H1 (cell line): ENCODE measurements around the gene TEAD3. TPM values are rescaled to one million over a fixed set of nuclear protein-coding genes. Genes with fewer than 3 reads are reported as not detected.
A peak's percentile ranks its signal among the peaks of the same experiment; 100 is the strongest.

Source experiments
- CTCF ChIA-PET: fragments of 300-600 bp; sonication (Branson Sonifier 250); formaldehyde crosslinking; loops from one replicate; lab custom pipeline; 2021; ENCODE audit not compliant: partially characterized antibody; lab: Charles Lee
- POLR2A ChIA-PET: fragments of 300-600 bp; sonication (Branson Sonifier 250); formaldehyde crosslinking; loops from one replicate; lab custom pipeline; 2021; ENCODE audit warnings: inconsistent platforms; ENCODE audit not compliant: partially characterized antibody; lab: Charles Lee
- DNase-seq, 2 experiments: peaks; one replicate each; pipeline versions ENCODE4 v3.0.0 to v3.0.0-alpha.2; 2010 to 2022; ENCODE audit warnings: low spot score in 2 of 2, low read depth in 1 of 2, mixed read lengths in 1 of 2
- FAIRE-seq: peaks from 2 replicates; lab custom pipeline; 2011; peaks lifted over from hg19 to GRCh38; lab: Jason Lieb, UNC
- H2AFZ ChIP-seq: 2 replicates; pipeline ENCODE4 v1.8.1; 2012; ENCODE audit warnings: low read length, inconsistent platforms
- H2AK5ac ChIP-seq: 2 replicates; pipeline ENCODE4 v1.6.1; 2013; ENCODE audit warnings: low read depth, low read length
- H2BK120ac ChIP-seq: replicated peaks from 2 replicates; pipeline ENCODE3; 2013; ENCODE audit warnings: low read depth, low read length, inconsistent platforms
- H2BK12ac ChIP-seq: 2 replicates; pipeline ENCODE4 v1.6.1; 2013; ENCODE audit warnings: low read depth, low read length
- H2BK15ac ChIP-seq: 2 replicates; pipeline ENCODE4 v1.6.1; 2013; ENCODE audit warnings: low read length
- H2BK20ac ChIP-seq: 2 replicates; pipeline ENCODE4 v1.6.1; 2013; ENCODE audit warnings: low read length
- H2BK5ac ChIP-seq: 2 replicates; pipeline ENCODE4 v1.6.1; 2013; ENCODE audit warnings: low read depth, low read length
- H3K14ac ChIP-seq: 2 replicates; pipeline ENCODE4 v1.6.1; 2013; ENCODE audit warnings: inconsistent platforms; ENCODE audit not compliant: insufficient read length
- H3K18ac ChIP-seq: 2 replicates; pipeline ENCODE4 v1.6.1; 2013; ENCODE audit warnings: low read length; ENCODE audit errors: extremely low read depth
- H3K23ac ChIP-seq: 2 replicates; pipeline ENCODE4 v1.6.1; 2013; ENCODE audit warnings: inconsistent platforms; ENCODE audit not compliant: insufficient read length
- H3K23me2 ChIP-seq: 2 replicates; pipeline ENCODE4 v1.6.1; 2013; ENCODE audit warnings: low read depth, low read length
- H3K27ac ChIP-seq: 2 replicates; pipeline ENCODE4 v1.6.1; 2011; ENCODE audit warnings: low read depth, low read length, inconsistent platforms
- H3K27me3 ChIP-seq, 4 experiments: replicated peaks in 1 of 4; 1 replicate in 1 of 4; 2 replicates in 3 of 4; pipeline versions ENCODE4 v1.6.1 to v1.8.1; 2011 to 2013; ENCODE audit warnings: low read length in 3 of 4, mild to moderate bottlenecking in 3 of 4, inconsistent platforms in 2 of 4, mixed read lengths in 2 of 4, moderate library complexity in 1 of 4; ENCODE audit not compliant: control insufficient read depth in 3 of 4, insufficient read depth in 3 of 4; ENCODE audit errors: extremely low read depth in 1 of 4
- H3K36me3 ChIP-seq, 4 experiments: 2 replicates each; pipeline versions ENCODE4 v1.6.1 to v1.8.1; 2011 to 2013; ENCODE audit warnings: mild to moderate bottlenecking in 4 of 4, low read length in 3 of 4, moderate library complexity in 2 of 4, control low read depth in 1 of 4, inconsistent platforms in 1 of 4; ENCODE audit not compliant: insufficient read depth in 4 of 4, control insufficient read depth in 2 of 4
- H3K4ac ChIP-seq: replicated peaks from 2 replicates; pipeline ENCODE3; 2013; ENCODE audit warnings: low read length, low read depth, mixed read lengths, inconsistent platforms; ENCODE audit not compliant: insufficient read length
- H3K4me1 ChIP-seq, 4 experiments: replicated peaks in 1 of 4; 1 replicate in 1 of 4; 2 replicates in 3 of 4; pipeline versions ENCODE4 v1.6.1 to v1.8.1; 2011 to 2013; ENCODE audit warnings: low read length in 3 of 4, inconsistent platforms in 2 of 4, mixed read lengths in 1 of 4; ENCODE audit not compliant: insufficient read depth in 4 of 4, control insufficient read depth in 3 of 4
- H3K4me2 ChIP-seq, 2 experiments: 2 replicates each; pipeline versions ENCODE4 v1.6.1 to v1.8.1; 2011 to 2013; ENCODE audit warnings: low read depth in 2 of 2, low read length in 2 of 2, control low read depth in 1 of 2, inconsistent platforms in 1 of 2, mild to moderate bottlenecking in 1 of 2; ENCODE audit not compliant: insufficient read depth in 1 of 2
- H3K4me3 ChIP-seq, 4 experiments: fragments of 200-600, 300-600 bp in 1 of 4; sonication (generic), shearing (Covaris generic), sonication (Bioruptor Twin) in 1 of 4; 2 replicates each; pipeline versions ENCODE4 v1.5.1 to v1.8.1; 2011 to 2016; ENCODE audit warnings: low read length in 4 of 4, low read depth in 3 of 4, control low read depth in 2 of 4, inconsistent platforms in 2 of 4, mild to moderate bottlenecking in 2 of 4, mixed read lengths in 1 of 4, moderate library complexity in 1 of 4; ENCODE audit not compliant: insufficient read depth in 2 of 4; ENCODE audit errors: extremely low read depth in 1 of 4
- H3K56ac ChIP-seq: replicated peaks from 2 replicates; pipeline ENCODE3; 2013; ENCODE audit warnings: low read depth, mild to moderate bottlenecking, mixed read lengths, low read length, inconsistent platforms; ENCODE audit not compliant: insufficient read length
- H3K79me1 ChIP-seq: 2 replicates; pipeline ENCODE4 v1.6.1; 2013; ENCODE audit warnings: low read depth, low read length, control low read depth
- H3K79me2 ChIP-seq, 2 experiments: 2 replicates each; pipeline versions ENCODE4 v1.6.1 to v1.8.1; 2012 to 2013; ENCODE audit warnings: low read length in 2 of 2, mild to moderate bottlenecking in 2 of 2, inconsistent platforms in 1 of 2; ENCODE audit not compliant: insufficient read depth in 2 of 2, control insufficient read depth in 1 of 2
- H3K9ac ChIP-seq, 4 experiments: replicated peaks in 1 of 4; 1 replicate in 1 of 4; 2 replicates in 3 of 4; pipeline versions ENCODE4 v1.6.1 to v1.8.1; 2011 to 2013; ENCODE audit warnings: low read depth in 3 of 4, low read length in 3 of 4, control low read depth in 2 of 4, mild to moderate bottlenecking in 2 of 4, moderate library complexity in 2 of 4, inconsistent platforms in 1 of 4; ENCODE audit errors: extremely low read depth in 1 of 4
- H3K9me3 ChIP-seq, 2 experiments: 2 replicates each; pipeline versions ENCODE4 v1.6.1 to v1.8.1; 2012 to 2013; ENCODE audit warnings: mild to moderate bottlenecking in 2 of 2, moderate library complexity in 2 of 2, control low read depth in 1 of 2, inconsistent platforms in 1 of 2, low read depth in 1 of 2, low read length in 1 of 2, mixed read lengths in 1 of 2; ENCODE audit not compliant: insufficient read depth in 2 of 2
- H4K20me1 ChIP-seq, 2 experiments: replicated peaks in 1 of 2; 2 replicates each; pipeline versions ENCODE3 to v1.8.1; 2011 to 2013; ENCODE audit warnings: inconsistent platforms in 2 of 2, low read length in 2 of 2, mild to moderate bottlenecking in 1 of 2; ENCODE audit not compliant: insufficient read depth in 2 of 2, control insufficient read depth in 1 of 2
- H4K5ac ChIP-seq: 2 replicates; pipeline ENCODE4 v1.6.1; 2013; ENCODE audit warnings: low read length, low read depth, mixed read lengths, inconsistent platforms; ENCODE audit not compliant: insufficient read length
- H4K8ac ChIP-seq: 2 replicates; pipeline ENCODE4 v1.8.0; 2013; ENCODE audit warnings: mild to moderate bottlenecking, moderate library complexity, low read length, inconsistent platforms; ENCODE audit not compliant: insufficient read depth; ENCODE audit errors: extremely low read depth
- H4K91ac ChIP-seq: replicated peaks from 2 replicates; pipeline ENCODE3; 2013; ENCODE audit warnings: low read length, mixed read lengths, inconsistent platforms; ENCODE audit not compliant: insufficient read length
- BRCA1 ChIP-seq: IDR thresholded peaks from 2 replicates; pipeline ENCODE4 v1.6.1; 2012; ENCODE audit warnings: low read depth, low read length, improper control_type of control experiment
- CREB1 ChIP-seq: IDR thresholded peaks from 2 replicates; pipeline ENCODE4 v1.6.1; 2012; ENCODE audit warnings: inconsistent platforms
- POLR2A ChIP-seq, 2 experiments: IDR thresholded peaks; 1 replicate in 1 of 2; 2 replicates in 1 of 2; pipeline ENCODE4 v1.6.1; 2011; ENCODE audit warnings: low read depth in 2 of 2, low read length in 2 of 2, mild to moderate bottlenecking in 2 of 2; ENCODE audit errors: control extremely low read depth in 1 of 2
- POLR2AphosphoS5 ChIP-seq: IDR thresholded peaks from 2 replicates; pipeline ENCODE4 v1.6.1; 2011; ENCODE audit warnings: low read depth, low read length
- SIRT6 ChIP-seq: IDR thresholded peaks from one replicate; pipeline ENCODE4 v1.7.1; 2012; ENCODE audit warnings: low read length, inconsistent platforms
- WGBS, 2 experiments: shearing (Covaris generic) in 1 of 2; methylation state at CpG; one replicate each; pipeline versions ENCODE4 v1.1.6 to v1.1.7; 2013 to 2015; ENCODE audit warnings: low lambda C conversion rate in 2 of 2, mixed read lengths in 2 of 2, inconsistent platforms in 1 of 2, low coverage in 1 of 2, missing lambda C conversion rate in 1 of 2; ENCODE audit not compliant: insufficient replicate concordance in 2 of 2, insufficient coverage in 1 of 2, insufficient read length in 1 of 2; ENCODE audit errors: extremely low coverage in 1 of 2, missing lambda C conversion rate in 1 of 2; 5-methylcytosine and 5-hydroxymethylcytosine counted together
- polyA plus RNA-seq, 7 experiments: library from polyadenylated mRNA; depleted of rRNA in 3 of 7; stranded (reverse) in 5 of 7; unstranded in 2 of 7; fragments of >200 nt in 5 of 7; fragments of 200-250 nt in 2 of 7; gene quantifications; 1 replicate in 5 of 7; 2 replicates in 1 of 7; 4 replicates in 1 of 7; pipeline versions ENCODE4 v1.2.1 to v1.2.3, GENCODE V29; 2011 to 2013; ENCODE audit warnings: missing spikeins in 2 of 7, mixed read lengths in 2 of 7
- total RNA-seq: library from RNA; stranded (reverse); fragmentation: NEBNext Ultra II Directional; extraction: Animal tissue kit (Norgen Biotek cat#: 25700); gene quantifications from 2 replicates; pipeline ENCODE4 v1.2.1, GENCODE V29; 2021

Gene TEAD3
- total and polyA plus RNA-seq, 2 of the 8 experiments (the other 6 are each of a cell fraction or from before 2014, with no cell fraction given) = 20.1 to 28.7 TPM

DNA sequence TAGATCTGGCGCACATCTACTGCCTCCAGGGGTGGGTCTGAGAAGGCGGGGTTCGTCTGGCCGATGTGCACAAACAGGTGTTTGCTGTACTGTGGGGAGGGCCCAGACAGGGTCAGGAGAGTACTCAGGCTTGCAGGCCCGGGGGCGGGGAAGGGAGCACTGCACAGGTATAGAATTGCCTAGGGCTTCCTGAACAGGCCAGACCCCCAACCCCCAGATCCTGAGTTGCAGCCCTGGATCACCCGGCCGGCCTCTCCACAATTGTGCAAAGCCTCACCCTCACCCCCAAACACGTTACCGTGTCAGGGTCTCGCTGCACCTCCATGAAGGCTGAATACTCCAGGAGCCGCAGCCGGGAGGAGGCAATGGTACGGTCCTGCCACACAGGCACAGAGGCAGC, 20.9 kb downstream of the TEAD3 start:
- H3K4me3 ChIP-seq = no peak overlapping the region
- no peak overlapping the region for H3K4ac ChIP-seq
- H4K91ac ChIP-seq = no peak overlapping the region
- no peak overlapping the region for H3K18ac ChIP-seq
- DNase-seq (peak in 1 of 2 experiments; percentile 54), FAIRE-seq (no peak)
- no peak overlapping the region for H2AK5ac ChIP-seq
- no peak overlapping the region for H2BK20ac ChIP-seq
- CTCF ChIA-PET = interaction anchor here (1.2 to 2.5 kb wide), 3 partner anchors 8 to 20 kb away, joined by 4 to 6 read pairs (median 5); partner anchors contain the start of gene RPL10A
- no peak overlapping the region for H3K14ac ChIP-seq
- H3K27me3 ChIP-seq = no peaks in the 10 kb centered on the region; a peak in 1 of 7 replicates
- peaks cover 9 to 42% (median 13%) of the 10 kb centered on the region in 4 experiments; a peak in 6 of 8 replicates for H3K36me3 ChIP-seq
- no peak overlapping the region for H3K27ac ChIP-seq
- no peak overlapping the region for H2AFZ ChIP-seq
- WGBS, 2 experiments = 79% methylated on average over 13 of the region's 14 CpGs; no CpG with 5 or more reads in 1 of the 2 experiments
- H3K4me1 ChIP-seq = no peaks in the 10 kb centered on the region; a peak in 4 of 7 replicates
- H3K9me3 ChIP-seq = no peaks in the 10 kb centered on the region
- H2BK15ac ChIP-seq = no peak overlapping the region
- no peak overlapping the region for H4K5ac ChIP-seq
- H4K8ac ChIP-seq = no peak overlapping the region
- H3K56ac ChIP-seq = no peak overlapping the region
- no peak overlapping the region for H2BK5ac ChIP-seq
- H4K20me1 ChIP-seq = peaks cover 15 to 21% of the 10 kb centered on the region in 2 experiments
- H3K9ac ChIP-seq = no peak overlapping the region
- H3K4me2 ChIP-seq = no peak overlapping the region
- H3K79me1 ChIP-seq = no peaks in the 10 kb centered on the region
- no peak overlapping the region for H3K23ac ChIP-seq
- no peaks in the 10 kb centered on the region for H3K23me2 ChIP-seq
- no peak for TF ChIP-seq SIRT6
- TF ChIP-seq POLR2A (IDR thresholded peaks at IDR 0.05; ENCODE audit: control extremely low read depth in 1 of 2, low read depth in 2 of 2, low read length in 2 of 2) = peak in 1 of 2 experiments; percentile 46; a peak in 1 of 3 replicates
- TF ChIP-seq POLR2AphosphoS5 = 0 out of 2 replicates have a peak, but pooled peaks have one; percentile 56
- no peak for TF ChIP-seq CREB1
- no peak for TF ChIP-seq BRCA1
- H2BK12ac ChIP-seq = no peak overlapping the region
- 0 out of 4 replicates have a peak, but pooled peaks cover 0 to 2% of the 10 kb centered on the region in 2 experiments for H3K79me2 ChIP-seq
- POLR2A ChIA-PET = interaction anchor here (0.6 to 37.6 kb wide), 7 partner anchors 2 to 207 kb away, joined by 3 to 1319 read pairs (median 4); partner anchors contain the start of genes FANCE, RPL10A and TEAD3
- H2BK120ac ChIP-seq = no peak overlapping the region
